H1 (cell line): ENCODE data around the gene PAGE5. TPM values are rescaled to one million over a fixed set of nuclear protein-coding genes. Genes with fewer than 3 reads are reported as not detected.

ENCODE experiments used
- CTCF ChIA-PET: fragments of 300-600 bp; sonication (Branson Sonifier 250); formaldehyde crosslinking; loops from one replicate; lab custom pipeline; 2021; ENCODE audit not compliant: partially characterized antibody; lab: Charles Lee
- POLR2A ChIA-PET: fragments of 300-600 bp; sonication (Branson Sonifier 250); formaldehyde crosslinking; loops from one replicate; lab custom pipeline; 2021; ENCODE audit warnings: inconsistent platforms; ENCODE audit not compliant: partially characterized antibody; lab: Charles Lee
- DNase-seq, 2 experiments: peaks; one replicate each; pipeline versions ENCODE4 v3.0.0 to v3.0.0-alpha.2; 2010 to 2022; ENCODE audit warnings: low spot score in 2 of 2, low read depth in 1 of 2, mixed read lengths in 1 of 2
- FAIRE-seq: peaks from 2 replicates; lab custom pipeline; 2011; peaks lifted over from hg19 to GRCh38; lab: Jason Lieb, UNC
- H2AFZ ChIP-seq: 2 replicates; pipeline ENCODE4 v1.8.1; 2012; ENCODE audit warnings: low read length, inconsistent platforms
- H2AK5ac ChIP-seq: 2 replicates; pipeline ENCODE4 v1.6.1; 2013; ENCODE audit warnings: low read depth, low read length
- H2BK120ac ChIP-seq: replicated peaks from 2 replicates; pipeline ENCODE3; 2013; ENCODE audit warnings: low read depth, low read length, inconsistent platforms
- H2BK12ac ChIP-seq: 2 replicates; pipeline ENCODE4 v1.6.1; 2013; ENCODE audit warnings: low read depth, low read length
- H2BK15ac ChIP-seq: 2 replicates; pipeline ENCODE4 v1.6.1; 2013; ENCODE audit warnings: low read length
- H2BK20ac ChIP-seq: 2 replicates; pipeline ENCODE4 v1.6.1; 2013; ENCODE audit warnings: low read length
- H2BK5ac ChIP-seq: 2 replicates; pipeline ENCODE4 v1.6.1; 2013; ENCODE audit warnings: low read depth, low read length
- H3K14ac ChIP-seq: 2 replicates; pipeline ENCODE4 v1.6.1; 2013; ENCODE audit warnings: inconsistent platforms; ENCODE audit not compliant: insufficient read length
- H3K18ac ChIP-seq: 2 replicates; pipeline ENCODE4 v1.6.1; 2013; ENCODE audit warnings: low read length; ENCODE audit errors: extremely low read depth
- H3K23ac ChIP-seq: 2 replicates; pipeline ENCODE4 v1.6.1; 2013; ENCODE audit warnings: inconsistent platforms; ENCODE audit not compliant: insufficient read length
- H3K23me2 ChIP-seq: 2 replicates; pipeline ENCODE4 v1.6.1; 2013; ENCODE audit warnings: low read depth, low read length
- H3K27ac ChIP-seq: 2 replicates; pipeline ENCODE4 v1.6.1; 2011; ENCODE audit warnings: low read depth, low read length, inconsistent platforms
- H3K27me3 ChIP-seq, 4 experiments: replicated peaks in 1 of 4; 1 replicate in 1 of 4; 2 replicates in 3 of 4; pipeline versions ENCODE4 v1.6.1 to v1.8.1; 2011 to 2013; ENCODE audit warnings: low read length in 3 of 4, mild to moderate bottlenecking in 3 of 4, inconsistent platforms in 2 of 4, mixed read lengths in 2 of 4, moderate library complexity in 1 of 4; ENCODE audit not compliant: control insufficient read depth in 3 of 4, insufficient read depth in 3 of 4; ENCODE audit errors: extremely low read depth in 1 of 4
- H3K36me3 ChIP-seq, 4 experiments: 2 replicates each; pipeline versions ENCODE4 v1.6.1 to v1.8.1; 2011 to 2013; ENCODE audit warnings: mild to moderate bottlenecking in 4 of 4, low read length in 3 of 4, moderate library complexity in 2 of 4, control low read depth in 1 of 4, inconsistent platforms in 1 of 4; ENCODE audit not compliant: insufficient read depth in 4 of 4, control insufficient read depth in 2 of 4
- H3K4ac ChIP-seq: replicated peaks from 2 replicates; pipeline ENCODE3; 2013; ENCODE audit warnings: low read length, low read depth, mixed read lengths, inconsistent platforms; ENCODE audit not compliant: insufficient read length
- H3K4me1 ChIP-seq, 4 experiments: replicated peaks in 1 of 4; 1 replicate in 1 of 4; 2 replicates in 3 of 4; pipeline versions ENCODE4 v1.6.1 to v1.8.1; 2011 to 2013; ENCODE audit warnings: low read length in 3 of 4, inconsistent platforms in 2 of 4, mixed read lengths in 1 of 4; ENCODE audit not compliant: insufficient read depth in 4 of 4, control insufficient read depth in 3 of 4
- H3K4me2 ChIP-seq, 2 experiments: 2 replicates each; pipeline versions ENCODE4 v1.6.1 to v1.8.1; 2011 to 2013; ENCODE audit warnings: low read depth in 2 of 2, low read length in 2 of 2, control low read depth in 1 of 2, inconsistent platforms in 1 of 2, mild to moderate bottlenecking in 1 of 2; ENCODE audit not compliant: insufficient read depth in 1 of 2
- H3K4me3 ChIP-seq, 4 experiments: fragments of 200-600, 300-600 bp in 1 of 4; sonication (generic), shearing (Covaris generic), sonication (Bioruptor Twin) in 1 of 4; 2 replicates each; pipeline versions ENCODE4 v1.5.1 to v1.8.1; 2011 to 2016; ENCODE audit warnings: low read length in 4 of 4, low read depth in 3 of 4, control low read depth in 2 of 4, inconsistent platforms in 2 of 4, mild to moderate bottlenecking in 2 of 4, mixed read lengths in 1 of 4, moderate library complexity in 1 of 4; ENCODE audit not compliant: insufficient read depth in 2 of 4; ENCODE audit errors: extremely low read depth in 1 of 4
- H3K56ac ChIP-seq: replicated peaks from 2 replicates; pipeline ENCODE3; 2013; ENCODE audit warnings: low read depth, mild to moderate bottlenecking, mixed read lengths, low read length, inconsistent platforms; ENCODE audit not compliant: insufficient read length
- H3K79me1 ChIP-seq: 2 replicates; pipeline ENCODE4 v1.6.1; 2013; ENCODE audit warnings: low read depth, low read length, control low read depth
- H3K79me2 ChIP-seq, 2 experiments: 2 replicates each; pipeline versions ENCODE4 v1.6.1 to v1.8.1; 2012 to 2013; ENCODE audit warnings: low read length in 2 of 2, mild to moderate bottlenecking in 2 of 2, inconsistent platforms in 1 of 2; ENCODE audit not compliant: insufficient read depth in 2 of 2, control insufficient read depth in 1 of 2
- H3K9ac ChIP-seq, 4 experiments: replicated peaks in 1 of 4; 1 replicate in 1 of 4; 2 replicates in 3 of 4; pipeline versions ENCODE4 v1.6.1 to v1.8.1; 2011 to 2013; ENCODE audit warnings: low read depth in 3 of 4, low read length in 3 of 4, control low read depth in 2 of 4, mild to moderate bottlenecking in 2 of 4, moderate library complexity in 2 of 4, inconsistent platforms in 1 of 4; ENCODE audit errors: extremely low read depth in 1 of 4
- H3K9me3 ChIP-seq, 2 experiments: 2 replicates each; pipeline versions ENCODE4 v1.6.1 to v1.8.1; 2012 to 2013; ENCODE audit warnings: mild to moderate bottlenecking in 2 of 2, moderate library complexity in 2 of 2, control low read depth in 1 of 2, inconsistent platforms in 1 of 2, low read depth in 1 of 2, low read length in 1 of 2, mixed read lengths in 1 of 2; ENCODE audit not compliant: insufficient read depth in 2 of 2
- H4K20me1 ChIP-seq, 2 experiments: replicated peaks in 1 of 2; 2 replicates each; pipeline versions ENCODE3 to v1.8.1; 2011 to 2013; ENCODE audit warnings: inconsistent platforms in 2 of 2, low read length in 2 of 2, mild to moderate bottlenecking in 1 of 2; ENCODE audit not compliant: insufficient read depth in 2 of 2, control insufficient read depth in 1 of 2
- H4K5ac ChIP-seq: 2 replicates; pipeline ENCODE4 v1.6.1; 2013; ENCODE audit warnings: low read length, low read depth, mixed read lengths, inconsistent platforms; ENCODE audit not compliant: insufficient read length
- H4K8ac ChIP-seq: 2 replicates; pipeline ENCODE4 v1.8.0; 2013; ENCODE audit warnings: mild to moderate bottlenecking, moderate library complexity, low read length, inconsistent platforms; ENCODE audit not compliant: insufficient read depth; ENCODE audit errors: extremely low read depth
- H4K91ac ChIP-seq: replicated peaks from 2 replicates; pipeline ENCODE3; 2013; ENCODE audit warnings: low read length, mixed read lengths, inconsistent platforms; ENCODE audit not compliant: insufficient read length
- BCL11A ChIP-seq, 2 experiments: IDR thresholded peaks; one replicate each; pipeline ENCODE4 v1.6.1; 2011; ENCODE audit warnings: low read depth in 2 of 2, low read length in 2 of 2, mild to moderate bottlenecking in 2 of 2
- GABPA ChIP-seq: IDR thresholded peaks from 2 replicates; pipeline ENCODE4 v1.6.1; 2011; ENCODE audit warnings: mild to moderate bottlenecking, low read length, moderate library complexity, borderline replicate concordance; ENCODE audit not compliant: insufficient read depth
- GTF2F1 ChIP-seq: IDR thresholded peaks from 2 replicates; pipeline ENCODE4 v1.6.1; 2012; ENCODE audit warnings: low read depth, low read length, improper control_type of control experiment, borderline replicate concordance
- HDAC2 ChIP-seq, 2 experiments: fragments of 300-600 bp in 1 of 2; sonication (generic) in 1 of 2; IDR thresholded peaks; 2 replicates each; pipeline ENCODE4 v1.6.1; 2011 to 2012; ENCODE audit warnings: low read depth in 2 of 2, low read length in 2 of 2, mild to moderate bottlenecking in 2 of 2, moderate library complexity in 2 of 2, borderline replicate concordance in 1 of 2, inconsistent platforms in 1 of 2
- POLR2A ChIP-seq, 2 experiments: IDR thresholded peaks; 1 replicate in 1 of 2; 2 replicates in 1 of 2; pipeline ENCODE4 v1.6.1; 2011; ENCODE audit warnings: low read depth in 2 of 2, low read length in 2 of 2, mild to moderate bottlenecking in 2 of 2; ENCODE audit errors: control extremely low read depth in 1 of 2
- POU5F1 ChIP-seq: IDR thresholded peaks from 2 replicates; pipeline ENCODE4 v1.6.1; 2011; ENCODE audit warnings: low read depth, mild to moderate bottlenecking, low read length, moderate library complexity
- RNF2 ChIP-seq: fragments of 200-900, 300-1000 bp; sonication (generic); IDR thresholded peaks from 2 replicates; pipeline ENCODE4 v1.7.1; 2016; ENCODE audit warnings: borderline replicate concordance, low read depth, mild to moderate bottlenecking, antibody characterized with exemption, low read length; ENCODE audit not compliant: poor library complexity, severe bottlenecking; ENCODE audit errors: missing control alignments
- SAP30 ChIP-seq: fragments of 300-600 bp; sonication (generic); IDR thresholded peaks from 2 replicates; pipeline ENCODE4 v1.7.1; 2012; ENCODE audit warnings: low read length, moderate library complexity, mild to moderate bottlenecking, inconsistent platforms; ENCODE audit not compliant: insufficient read depth, insufficient replicate concordance
- SIN3A ChIP-seq, 2 experiments: IDR thresholded peaks in 1 of 2; conservative IDR thresholded peaks in 1 of 2; 2 replicates each; pipeline ENCODE4 v1.6.1; 2011 to 2012; ENCODE audit warnings: low read length in 2 of 2, improper control_type of control experiment in 1 of 2, low read depth in 1 of 2, mild to moderate bottlenecking in 1 of 2
- SIX5 ChIP-seq: IDR thresholded peaks from 2 replicates; pipeline ENCODE4 v1.6.1; 2011; ENCODE audit warnings: mild to moderate bottlenecking, low read depth, low read length
- SP2 ChIP-seq: IDR thresholded peaks from 2 replicates; pipeline ENCODE4 v1.6.1; 2012; ENCODE audit warnings: mild to moderate bottlenecking, low read length, inconsistent platforms
- SP4 ChIP-seq: IDR thresholded peaks from 2 replicates; pipeline ENCODE4 v1.6.1; 2012; ENCODE audit warnings: low read length, inconsistent platforms
- TEAD4 ChIP-seq: IDR thresholded peaks from 2 replicates; pipeline ENCODE4 v1.6.1; 2012; ENCODE audit warnings: low read depth, low read length, inconsistent platforms, mixed read lengths
- WGBS, 2 experiments: shearing (Covaris generic) in 1 of 2; methylation state at CpG; one replicate each; pipeline versions ENCODE4 v1.1.6 to v1.1.7; 2013 to 2015; ENCODE audit warnings: low lambda C conversion rate in 2 of 2, mixed read lengths in 2 of 2, inconsistent platforms in 1 of 2, low coverage in 1 of 2, missing lambda C conversion rate in 1 of 2; ENCODE audit not compliant: insufficient replicate concordance in 2 of 2, insufficient coverage in 1 of 2, insufficient read length in 1 of 2; ENCODE audit errors: extremely low coverage in 1 of 2, missing lambda C conversion rate in 1 of 2; 5-methylcytosine and 5-hydroxymethylcytosine counted together
- polyA plus RNA-seq, 7 experiments: library from polyadenylated mRNA; depleted of rRNA in 3 of 7; stranded (reverse) in 5 of 7; unstranded in 2 of 7; fragments of >200 nt in 5 of 7; fragments of 200-250 nt in 2 of 7; gene quantifications; 1 replicate in 5 of 7; 2 replicates in 1 of 7; 4 replicates in 1 of 7; pipeline versions ENCODE4 v1.2.1 to v1.2.3, GENCODE V29; 2011 to 2013; ENCODE audit warnings: missing spikeins in 2 of 7, mixed read lengths in 2 of 7
- total RNA-seq: library from RNA; stranded (reverse); fragmentation: NEBNext Ultra II Directional; extraction: Animal tissue kit (Norgen Biotek cat#: 25700); gene quantifications from 2 replicates; pipeline ENCODE4 v1.2.1, GENCODE V29; 2021
- TF ChIP-seq, protein P1 (sequence below): IDR thresholded peaks from 2 replicates; pipeline ENCODE4 v1.6.1; 2012; ENCODE audit warnings: inconsistent platforms

Gene PAGE5
- total and polyA plus RNA-seq, 2 of the 8 experiments (the other 6 are each of a cell fraction or from before 2014, with no cell fraction given): not detected

DNA sequence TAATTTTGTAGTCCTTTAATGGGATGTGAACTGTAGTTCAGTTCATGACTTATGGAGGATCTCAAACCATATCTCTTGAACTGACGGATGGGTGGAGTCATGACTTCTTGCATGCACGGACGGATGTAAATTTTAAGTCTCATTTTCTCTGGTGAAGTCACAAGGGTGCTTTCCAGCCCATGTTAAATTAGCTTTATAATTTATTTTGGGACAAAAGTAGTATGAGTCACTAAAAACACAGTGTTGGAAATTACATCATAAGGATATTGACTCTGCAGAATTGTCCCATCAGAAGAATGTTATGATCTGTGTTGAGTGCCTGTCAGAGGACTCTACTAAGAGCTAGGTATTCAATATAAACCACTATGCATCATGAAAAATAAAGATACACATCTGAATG is 6.8 kb upstream of the PAGE5 start:
- Histone ChIP-seq H2BK12ac (no peak overlapping the region), H3K9ac (no peak overlapping the region), H3K4ac (no peak overlapping the region), H3K9me3 (peaks cover 3 to 14% of the 10 kb centered on the region in 2 experiments; a peak in 1 of 4 replicates), H3K23me2 (no peaks in the 10 kb centered on the region), H3K36me3 (no peaks in the 10 kb centered on the region), H2BK15ac (no peak overlapping the region), H2BK20ac (no peak overlapping the region), H4K5ac (no peak overlapping the region), H3K79me1 (no peaks in the 10 kb centered on the region), H4K8ac (no peak overlapping the region), H2AK5ac (no peak overlapping the region), H3K27ac (no peak overlapping the region), H3K27me3 (no peaks in the 10 kb centered on the region), H3K4me3 (no peak overlapping the region), H2BK5ac (no peak overlapping the region), H3K14ac (no peak overlapping the region), H4K20me1 (no peaks in the 10 kb centered on the region), H2AFZ (no peak overlapping the region), H3K4me2 (no peak overlapping the region), H3K79me2 (no peaks in the 10 kb centered on the region), H3K18ac (no peak overlapping the region), H4K91ac (no peak overlapping the region), H3K23ac (no peak overlapping the region), H3K4me1 (no peaks in the 10 kb centered on the region), H2BK120ac (no peak overlapping the region), H3K56ac (no peak overlapping the region)
- ChIA-PET CTCF (no interaction called here), POLR2A (no interaction called here)
- WGBS, 2 experiments: 96% methylated on average over 3 of the region's 3 CpGs; no CpG with 5 or more reads in 1 of the 2 experiments
- FAIRE-seq (no peak), DNase-seq (no peak)
- no peak for TF ChIP-seq POLR2A (IDR thresholded peaks at IDR 0.05; ENCODE audit: control extremely low read depth in 1 of 2, low read depth in 2 of 2, low read length in 2 of 2)
- TF ChIP-seq GTF2F1: no peak
- TF ChIP-seq TEAD4: no peak
- TF ChIP-seq RNF2: no peak
- TF ChIP-seq, protein P1, sequence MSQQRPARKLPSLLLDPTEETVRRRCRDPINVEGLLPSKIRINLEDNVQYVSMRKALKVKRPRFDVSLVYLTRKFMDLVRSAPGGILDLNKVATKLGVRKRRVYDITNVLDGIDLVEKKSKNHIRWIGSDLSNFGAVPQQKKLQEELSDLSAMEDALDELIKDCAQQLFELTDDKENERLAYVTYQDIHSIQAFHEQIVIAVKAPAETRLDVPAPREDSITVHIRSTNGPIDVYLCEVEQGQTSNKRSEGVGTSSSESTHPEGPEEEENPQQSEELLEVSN: no peak
- TF ChIP-seq HDAC2 (IDR thresholded peaks at IDR 0.05; ENCODE audit: borderline replicate concordance in 1 of 2, low read depth in 2 of 2, low read length in 2 of 2): no peak
- no peak for TF ChIP-seq SP2
- no peak for TF ChIP-seq SAP30
- TF ChIP-seq SP4: no peak
- no peak for TF ChIP-seq SIX5
- TF ChIP-seq POU5F1: no peak
- TF ChIP-seq BCL11A (IDR thresholded peaks at IDR 0.05; ENCODE audit: low read depth in 2 of 2, low read length in 2 of 2): no peak
- TF ChIP-seq GABPA: no peak
- TF ChIP-seq SIN3A (conservative IDR thresholded peaks at IDR 0.05 in 1 of 2, IDR thresholded peaks at IDR 0.05 in 1 of 2; ENCODE audit: low read depth in 1 of 2, low read length in 2 of 2): no peak
